ENCODE measurements around the gene C16orf46. TPM values are rescaled to one million over a fixed set of nuclear protein-coding genes. Genes with fewer than 3 reads are reported as not detected.

C16orf46 gene
- total RNA-seq, 1 experiment from 2014 or later = 2.0 TPM

- Histone ChIP-seq H4K5ac (ENCODE audit: insufficient read length, low read depth, low read length) (no peak overlapping the region), H3K4me1 (ENCODE audit: insufficient read depth, low read length) (no peaks in the 10 kb centered on the region), H2BK120ac (ENCODE audit: low read depth, low read length, poor library complexity, severe bottlenecking) (no peak overlapping the region), H2BK12ac (ENCODE audit: insufficient read length, low read depth, low read length) (no peak overlapping the region), H3K23me2 (ENCODE audit: insufficient read length, low read depth, low read length, poor library complexity, severe bottlenecking) (no peaks in the 10 kb centered on the region), H3K9ac (ENCODE audit: extremely low read depth, insufficient read length, low read length) (no peak overlapping the region), H2AFZ (ENCODE audit: low read length) (no peak overlapping the region), H3K9me3 (ENCODE audit: control insufficient read depth, low read depth, low read length) (no peaks in the 10 kb centered on the region), H3K18ac (ENCODE audit: insufficient read length, low read depth, low read length) (no peak overlapping the region), H3K4ac (ENCODE audit: low read depth, low read length) (no peak overlapping the region), H4K91ac (ENCODE audit: insufficient read length, low read depth, low read length) (no peak overlapping the region), H3K4me2 (ENCODE audit: insufficient read depth, insufficient read length, low read length) (no peak overlapping the region), H4K20me1 (ENCODE audit: control insufficient read depth, insufficient read depth, insufficient read length) (no peaks in the 10 kb centered on the region), H2BK20ac (ENCODE audit: low read depth, low read length, poor library complexity, severe bottlenecking) (no peak overlapping the region), H3K27ac (ENCODE audit: insufficient read length, low read depth, low read length) (no peak overlapping the region), H3K23ac (ENCODE audit: insufficient read length, low read depth, low read length) (no peak overlapping the region), H3K79me1 (ENCODE audit: insufficient read depth, low read depth, low read length, poor library complexity, severe bottlenecking) (peaks cover 2% of the 10 kb centered on the region), H3K56ac (ENCODE audit: insufficient read length, low read depth, low read length) (no peak overlapping the region), H2BK5ac (ENCODE audit: insufficient read length, low read length) (no peak overlapping the region), H3K79me2 (ENCODE audit: insufficient read depth, low read length) (peaks cover 10% of the 10 kb centered on the region; the same call in 1 of the 2 replicates), H3T11ph (ENCODE audit: low read length) (no peak overlapping the region), H2BK15ac (ENCODE audit: low read depth, low read length) (no peak overlapping the region), H2AK5ac (ENCODE audit: insufficient read length, low read length) (no peak overlapping the region), H3K14ac (ENCODE audit: insufficient read depth, low read length) (no peak overlapping the region), H3K27me3 (ENCODE audit: insufficient read depth, low read length) (no peaks in the 10 kb centered on the region), H4K8ac (replicated peaks; ENCODE audit: insufficient read length, low read depth, low read length) (no peak overlapping the region)
- Mint-ChIP-seq H3K4me3 (no peak overlapping the region), H3K36me3 (ENCODE audit: insufficient read depth in 1 of 3, low read depth in 3 of 3) (peaks cover 11 to 50% (median 39%) of the 10 kb centered on the region in 3 experiments; a peak in 6 of 7 replicates), H3K4me1 (no peaks in the 10 kb centered on the region), H3K9me3 (no peaks in the 10 kb centered on the region), H3K27me3 (ENCODE audit: low read depth) (no peaks in the 10 kb centered on the region), H3K27ac (peak overlapping the region in 2 of 3 experiments; percentile 44 to 59; a peak in 2 of 7 replicates)
- no peak for DNase-seq
- TF ChIP-seq CTCF (conservative IDR thresholded peaks at IDR 0.05) = no peak
- WGBS (ENCODE audit: extremely low coverage, insufficient read length, low lambda C conversion rate) = no CpG with 5 or more reads among the region's 5 CpGs
Observed at GRCh38 chr16:81088836-81089235, 11.8 kb upstream of the C16orf46 start.
